ENCODE data around the gene FUT9. TPM values are rescaled to one million over a fixed set of nuclear protein-coding genes. Genes with fewer than 3 reads are reported as not detected.

Gene FUT9
- total and polyA plus RNA-seq, 2 of the 13 experiments (the other 11 are each of a cell fraction or from before 2014, with no cell fraction given) = 0.01 TPM; not detected in 1

DNA sequence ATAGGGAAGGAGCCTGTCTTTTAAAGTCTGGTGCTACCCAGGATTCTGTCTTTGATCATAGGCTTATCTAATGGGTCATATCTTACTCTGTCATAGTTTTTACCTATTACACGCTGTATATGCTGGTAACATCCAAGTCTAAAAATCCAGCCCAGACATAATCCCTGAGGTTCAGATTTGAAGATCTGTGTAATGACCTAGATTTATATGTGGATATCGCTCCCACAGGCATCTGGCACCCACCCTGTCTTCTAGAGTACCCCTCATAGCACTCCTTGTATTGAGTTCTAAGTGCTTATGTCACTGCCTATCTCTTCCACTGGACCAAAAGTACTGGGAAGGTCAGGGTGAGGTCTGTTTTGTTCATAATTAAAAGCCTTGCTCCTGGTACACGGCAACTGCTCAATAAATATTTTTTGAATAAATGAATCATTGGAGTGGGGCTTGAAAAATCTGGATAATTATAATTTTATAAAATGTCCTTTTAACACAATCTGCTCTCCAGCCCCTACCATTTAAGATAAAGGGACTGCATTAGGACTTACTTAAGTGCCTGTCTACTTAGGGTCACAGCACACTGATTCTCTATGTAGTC is 136.4 kb downstream of the FUT9 start (continued):
- TF ChIP-seq ATF1 (CRISPR knock-in tag; IDR thresholded peaks at IDR 0.05) (no peak), ZSCAN22 (CRISPR knock-in tag; IDR thresholded peaks at IDR 0.05) (no peak), ZSCAN30 (CRISPR knock-in tag; IDR thresholded peaks at IDR 0.05) (no peak), DZIP1 (CRISPR knock-in tag; IDR thresholded peaks at IDR 0.05) (no peak)

DNA sequence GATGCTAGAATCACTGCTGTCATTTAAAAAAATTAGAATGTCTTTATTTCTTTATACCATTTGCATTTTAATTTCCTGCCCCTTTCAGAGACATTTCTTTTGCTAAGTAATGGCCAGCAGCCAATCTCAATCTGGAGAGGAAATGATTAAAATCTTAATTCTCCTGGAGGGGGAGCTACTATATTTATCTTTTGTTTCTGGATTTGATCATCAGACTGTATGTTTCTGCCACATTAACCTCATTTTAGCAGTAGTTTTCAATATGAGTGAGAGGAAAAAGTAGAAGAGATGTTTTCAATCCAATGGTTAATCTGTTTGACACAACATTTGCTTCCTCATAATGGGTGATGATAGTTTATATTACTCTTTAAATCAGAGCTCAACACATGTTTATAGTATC is 138.0 kb downstream of the FUT9 start:
- Histone ChIP-seq H3K36me3 (replicated peaks in 1 of 2; ENCODE audit: control insufficient read depth in 1 of 2, insufficient read depth in 2 of 2, low read length in 2 of 2) (no peaks in the 10 kb centered on the region), H3K27ac (ENCODE audit: extremely low read length, insufficient read depth, low read length) (no peak overlapping the region), H3K4me1 (ENCODE audit: insufficient read depth, low read length) (peaks cover 15% of the 10 kb centered on the region), H3K9ac (ENCODE audit: insufficient read depth, low read depth, low read length) (no peak overlapping the region), H3K79me2 (ENCODE audit: insufficient read depth, low read length) (no peaks in the 10 kb centered on the region), H3K4me2 (ENCODE audit: low read depth, low read length) (no peak overlapping the region), H3K4me3 (replicated peaks in 1 of 3; ENCODE audit: insufficient read depth in 1 of 3, low read depth in 2 of 3, low read length in 3 of 3) (no peak overlapping the region), H2AFZ (ENCODE audit: low read length) (no peak overlapping the region), H3K9me3 (ENCODE audit: low read length) (no peaks in the 10 kb centered on the region), H4K20me1 (ENCODE audit: insufficient read depth, low read length) (no peaks in the 10 kb centered on the region), H3K27me3 (ENCODE audit: control insufficient read depth in 1 of 2, insufficient read depth in 2 of 2, low read length in 2 of 2) (no peaks in the 10 kb centered on the region)
- DNase-seq (ENCODE audit: low spot score) (no peak), FAIRE-seq (no peak), ATAC-seq (no peak)
- in situ Hi-C loops (cut with HindIII; ENCODE audit: extremely low pct_ligation_motif_present, low pct_unique_long_range_greater_than_20kb) = no loop called here
- intact Hi-C loops (cut with micrococcal nuclease; ENCODE audit: unreplicated experiment) = no loop called here
- BruUV-seq (replicated peaks) = no TSS peak
- CTCF ChIA-PET (ENCODE audit: low intra/inter-chr PET ratio, low total read pairs) = no interaction called here
- POLR2A ChIA-PET = no interaction called here
- TF ChIP-seq GPN1 (CRISPR knock-in tag; IDR thresholded peaks at IDR 0.05; ENCODE audit: borderline replicate concordance) (no peak), ZNF616 (CRISPR knock-in tag; IDR thresholded peaks at IDR 0.05; ENCODE audit: low read depth) (no peak), TMF1 (CRISPR knock-in tag; IDR thresholded peaks at IDR 0.05; ENCODE audit: low read depth) (no peak), SIX4 (CRISPR knock-in tag; IDR thresholded peaks at IDR 0.05) (no peak), ZFP90 (CRISPR knock-in tag; IDR thresholded peaks at IDR 0.05; ENCODE audit: borderline replicate concordance) (no peak), NCOA1 (CRISPR knock-in tag; IDR thresholded peaks at IDR 0.05) (no peak), CEBPB (IDR thresholded peaks at IDR 0.05; ENCODE audit: borderline replicate concordance, low read depth, low read length) (no peak), ZSCAN29 (CRISPR knock-in tag; conservative IDR thresholded peaks at IDR 0.05) (no peak), ZSCAN12 (CRISPR knock-in tag; IDR thresholded peaks at IDR 0.05) (no peak)
- TF ChIP-seq, protein P1, sequence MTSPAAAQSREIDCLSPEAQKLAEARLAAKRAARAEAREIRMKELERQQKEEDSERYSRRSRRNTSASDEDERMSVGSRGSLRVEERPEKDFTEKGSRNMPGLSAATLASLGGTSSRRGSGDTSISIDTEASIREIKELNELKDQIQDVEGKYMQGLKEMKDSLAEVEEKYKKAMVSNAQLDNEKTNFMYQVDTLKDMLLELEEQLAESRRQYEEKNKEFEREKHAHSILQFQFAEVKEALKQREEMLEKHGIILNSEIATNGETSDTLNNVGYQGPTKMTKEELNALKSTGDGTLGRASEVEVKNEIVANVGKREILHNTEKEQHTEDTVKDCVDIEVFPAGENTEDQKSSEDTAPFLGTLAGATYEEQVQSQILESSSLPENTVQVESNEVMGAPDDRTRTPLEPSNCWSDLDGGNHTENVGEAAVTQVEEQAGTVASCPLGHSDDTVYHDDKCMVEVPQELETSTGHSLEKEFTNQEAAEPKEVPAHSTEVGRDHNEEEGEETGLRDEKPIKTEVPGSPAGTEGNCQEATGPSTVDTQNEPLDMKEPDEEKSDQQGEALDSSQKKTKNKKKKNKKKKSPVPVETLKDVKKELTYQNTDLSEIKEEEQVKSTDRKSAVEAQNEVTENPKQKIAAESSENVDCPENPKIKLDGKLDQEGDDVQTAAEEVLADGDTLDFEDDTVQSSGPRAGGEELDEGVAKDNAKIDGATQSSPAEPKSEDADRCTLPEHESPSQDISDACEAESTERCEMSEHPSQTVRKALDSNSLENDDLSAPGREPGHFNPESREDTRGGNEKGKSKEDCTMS (CRISPR knock-in tag; conservative IDR thresholded peaks at IDR 0.05) = no peak
